CD14-positive monocyte (primary cell): ENCODE data around the gene TLK1. TPM values are rescaled to one million over a fixed set of nuclear protein-coding genes. Genes with fewer than 3 reads are reported as not detected.

Experiments used
- DNase-seq, 3 donors: peaks; one replicate each; pipeline ENCODE4 v3.0.0-alpha.2; 2011 to 2022
- H2AFZ ChIP-seq: 2 replicates; pipeline ENCODE4 v1.6.0; 2012; ENCODE audit warnings: mild to moderate bottlenecking, low read depth, low read length, inconsistent platforms; ENCODE audit not compliant: insufficient read depth, poor library complexity, severe bottlenecking
- H3K27ac ChIP-seq, 2 donors: 1 replicate in 1 of 2; 2 replicates in 1 of 2; pipeline ENCODE4 v1.5.1; 2012 to 2013; ENCODE audit warnings: low read length in 2 of 2, control low read depth in 1 of 2, inconsistent platforms in 1 of 2, low read depth in 1 of 2, mild to moderate bottlenecking in 1 of 2
- H3K27me3 ChIP-seq, 2 donors: one replicate each; pipeline versions ENCODE4 v1.6.0 to v1.6.1; 2011 to 2013; ENCODE audit warnings: low read length in 2 of 2; ENCODE audit not compliant: control insufficient read depth in 2 of 2, insufficient read depth in 2 of 2
- H3K36me3 ChIP-seq, 2 donors: replicated peaks in 1 of 2; 1 replicate in 1 of 2; 2 replicates in 1 of 2; pipeline versions ENCODE4 v1.5.1 to v1.6.1; 2012 to 2013; ENCODE audit warnings: low read length in 2 of 2, control low read depth in 1 of 2, inconsistent platforms in 1 of 2, mild to moderate bottlenecking in 1 of 2; ENCODE audit not compliant: insufficient read depth in 2 of 2, control insufficient read depth in 1 of 2
- H3K4me1 ChIP-seq, 2 donors: 1 replicate in 1 of 2; 2 replicates in 1 of 2; pipeline versions ENCODE4 v1.5.1 to v1.6.1; 2012 to 2013; ENCODE audit warnings: low read length in 2 of 2, control low read depth in 1 of 2, inconsistent platforms in 1 of 2, mild to moderate bottlenecking in 1 of 2, moderate library complexity in 1 of 2; ENCODE audit not compliant: insufficient read depth in 2 of 2, control insufficient read depth in 1 of 2
- H3K4me2 ChIP-seq: replicated peaks from 2 replicates; pipeline ENCODE3; 2012; ENCODE audit warnings: low read length, moderate library complexity, mild to moderate bottlenecking; ENCODE audit not compliant: poor library complexity, severe bottlenecking; ENCODE audit errors: extremely low read depth
- H3K4me3 ChIP-seq, 3 experiments: fragments of 200-600 bp in 1 of 3; sonication (generic) in 1 of 3; replicated peaks in 1 of 3; 1 replicate in 2 of 3; 2 replicates in 1 of 3; pipeline ENCODE4 v1.5.1; 2011 to 2013; ENCODE audit warnings: low read length in 3 of 3, mild to moderate bottlenecking in 3 of 3, control low read depth in 2 of 3, low read depth in 2 of 3, inconsistent platforms in 1 of 3, moderate library complexity in 1 of 3
- H3K79me2 ChIP-seq: 2 replicates; pipeline ENCODE4 v1.6.0; 2012; ENCODE audit warnings: mild to moderate bottlenecking, control low read depth, inconsistent platforms, low read length, moderate library complexity; ENCODE audit not compliant: insufficient read depth
- H3K9ac ChIP-seq: 2 replicates; pipeline ENCODE4 v1.6.0; 2017; ENCODE audit warnings: low read length, mild to moderate bottlenecking; ENCODE audit not compliant: insufficient read depth, poor library complexity, severe bottlenecking
- H3K9me3 ChIP-seq, 2 donors: replicated peaks in 1 of 2; 1 replicate in 1 of 2; 2 replicates in 1 of 2; pipeline versions ENCODE4 v1.5.1 to v1.6.1; 2012 to 2013; ENCODE audit warnings: low read length in 2 of 2, control low read depth in 1 of 2; ENCODE audit not compliant: control insufficient read depth in 1 of 2, insufficient read depth in 1 of 2
- H4K20me1 ChIP-seq: 2 replicates; pipeline ENCODE4 v1.6.0; 2012; ENCODE audit warnings: mild to moderate bottlenecking, low read length, control low read depth, moderate library complexity; ENCODE audit not compliant: insufficient read depth
- H3K27ac Mint-ChIP-seq, 7 donors: one replicate each; pipeline ENCODE4 v1.8.0; 2020; ENCODE audit warnings: mild to moderate bottlenecking in 7 of 7, mixed read lengths in 7 of 7, moderate library complexity in 6 of 7, inconsistent platforms in 2 of 7
- H3K27me3 Mint-ChIP-seq, 3 donors: one replicate each; pipeline ENCODE4 v1.8.0; 2021 to 2022; ENCODE audit warnings: low read depth in 3 of 3, mild to moderate bottlenecking in 3 of 3, mixed read lengths in 3 of 3, moderate library complexity in 3 of 3, inconsistent platforms in 1 of 3
- H3K36me3 Mint-ChIP-seq, 2 donors: one replicate each; pipeline ENCODE4 v1.8.0; 2020; ENCODE audit warnings: mixed read lengths in 2 of 2, inconsistent platforms in 1 of 2, mild to moderate bottlenecking in 1 of 2
- H3K4me1 Mint-ChIP-seq: one replicate; pipeline ENCODE4 v1.8.0; 2020; ENCODE audit warnings: mild to moderate bottlenecking, mixed read lengths
- H3K4me3 Mint-ChIP-seq, 2 donors: one replicate each; pipeline ENCODE4 v1.8.0; 2020; ENCODE audit warnings: mild to moderate bottlenecking in 2 of 2, mixed read lengths in 2 of 2, moderate library complexity in 1 of 2
- H3K9me3 Mint-ChIP-seq, 7 donors: one replicate each; pipeline ENCODE4 v1.8.0; 2020 to 2022; ENCODE audit warnings: mixed read lengths in 7 of 7, mild to moderate bottlenecking in 6 of 7, moderate library complexity in 6 of 7, inconsistent platforms in 2 of 7
- WGBS: methylation state at CpG from one replicate; pipeline ENCODE4 v1.1.5; 2013; ENCODE audit warnings: missing lambda C conversion rate; ENCODE audit not compliant: insufficient coverage; 5-methylcytosine and 5-hydroxymethylcytosine counted together
- intact Hi-C, 2 donors: fragments of 100-400 bp; cut with micrococcal nuclease; formaldehyde crosslinking; loops; one replicate each; pipeline versions ENCODE4 v1.15.0 to v1.15.1; 2023
- polyA plus RNA-seq, 3 donors: library from polyadenylated mRNA; depleted of rRNA in 1 of 3; unstranded in 2 of 3; stranded (reverse) in 1 of 3; fragments of 300-500 nt in 2 of 3; fragments of >200 nt in 1 of 3; fragmentation: Illumina TruSeq in 2 of 3; gene quantifications; 1 replicate in 2 of 3; 2 replicates in 1 of 3; pipeline ENCODE4 v1.2.3, GENCODE V29; 2012 to 2021
- TF ChIP-seq, protein P1 (sequence below): fragments of 200-600 bp; IDR thresholded peaks from one replicate; pipeline ENCODE4 v1.8.0; 2022; ENCODE audit warnings: antibody characterized with exemption, mild to moderate bottlenecking

TLK1 gene
- polyA plus RNA-seq, 3 donors = 6.3 to 20.0 (median 8.6) TPM

DNA sequence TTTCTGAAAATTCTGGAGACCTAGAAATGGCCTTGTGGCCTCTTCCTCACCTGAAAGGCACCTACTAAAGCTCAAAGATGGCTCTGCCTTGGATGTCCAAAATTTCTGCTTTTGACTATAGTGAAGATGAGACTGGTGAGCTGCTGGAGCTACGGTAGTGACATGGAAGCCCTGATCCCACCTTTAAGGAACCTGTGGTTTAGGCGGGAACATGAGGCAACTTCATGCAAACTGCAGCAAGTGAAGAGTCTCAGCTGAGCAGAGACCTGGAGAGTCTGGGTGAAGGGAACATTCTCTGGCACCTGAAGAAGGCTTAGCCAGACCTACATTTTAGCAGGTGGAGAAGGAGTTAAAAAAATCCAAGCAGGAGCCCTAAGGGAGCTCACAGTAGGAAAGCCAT, 191.7 kb downstream of the TLK1 start:
- Histone ChIP-seq H3K27ac (no peak overlapping the region), H3K4me3 (no peak overlapping the region), H3K36me3 (peaks cover 36 to 41% of the 10 kb centered on the region in 2 donors), H3K9ac (no peak overlapping the region), H4K20me1 (no peaks in the 10 kb centered on the region), H3K79me2 (no peaks in the 10 kb centered on the region), H3K4me1 (peaks cover 5 to 11% of the 10 kb centered on the region in 2 donors), H3K27me3 (peaks cover 0 to 1% of the 10 kb centered on the region in 2 donors), H3K4me2 (no peak overlapping the region), H2AFZ (no peak overlapping the region), H3K9me3 (no peaks in the 10 kb centered on the region)
- TF ChIP-seq, protein P1, sequence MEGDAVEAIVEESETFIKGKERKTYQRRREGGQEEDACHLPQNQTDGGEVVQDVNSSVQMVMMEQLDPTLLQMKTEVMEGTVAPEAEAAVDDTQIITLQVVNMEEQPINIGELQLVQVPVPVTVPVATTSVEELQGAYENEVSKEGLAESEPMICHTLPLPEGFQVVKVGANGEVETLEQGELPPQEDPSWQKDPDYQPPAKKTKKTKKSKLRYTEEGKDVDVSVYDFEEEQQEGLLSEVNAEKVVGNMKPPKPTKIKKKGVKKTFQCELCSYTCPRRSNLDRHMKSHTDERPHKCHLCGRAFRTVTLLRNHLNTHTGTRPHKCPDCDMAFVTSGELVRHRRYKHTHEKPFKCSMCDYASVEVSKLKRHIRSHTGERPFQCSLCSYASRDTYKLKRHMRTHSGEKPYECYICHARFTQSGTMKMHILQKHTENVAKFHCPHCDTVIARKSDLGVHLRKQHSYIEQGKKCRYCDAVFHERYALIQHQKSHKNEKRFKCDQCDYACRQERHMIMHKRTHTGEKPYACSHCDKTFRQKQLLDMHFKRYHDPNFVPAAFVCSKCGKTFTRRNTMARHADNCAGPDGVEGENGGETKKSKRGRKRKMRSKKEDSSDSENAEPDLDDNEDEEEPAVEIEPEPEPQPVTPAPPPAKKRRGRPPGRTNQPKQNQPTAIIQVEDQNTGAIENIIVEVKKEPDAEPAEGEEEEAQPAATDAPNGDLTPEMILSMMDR = no peak
- 25% methylated on average over 2 of the region's 2 CpGs for WGBS
- Mint-ChIP-seq H3K9me3 (peaks cover 0 to under 1% (median 0%) of the 10 kb centered on the region in 7 donors), H3K36me3 (peaks cover 37 to 38% of the 10 kb centered on the region in 2 donors), H3K27ac (peak overlapping the region in 1 of 7 donors; percentile 28), H3K4me1 (peaks cover 13% of the 10 kb centered on the region), H3K4me3 (no peak overlapping the region), H3K27me3 (peaks cover 3 to 8% (median 4%) of the 10 kb centered on the region in 3 donors)
- intact Hi-C loops = no loop called here
- DNase-seq = no peak

DNA sequence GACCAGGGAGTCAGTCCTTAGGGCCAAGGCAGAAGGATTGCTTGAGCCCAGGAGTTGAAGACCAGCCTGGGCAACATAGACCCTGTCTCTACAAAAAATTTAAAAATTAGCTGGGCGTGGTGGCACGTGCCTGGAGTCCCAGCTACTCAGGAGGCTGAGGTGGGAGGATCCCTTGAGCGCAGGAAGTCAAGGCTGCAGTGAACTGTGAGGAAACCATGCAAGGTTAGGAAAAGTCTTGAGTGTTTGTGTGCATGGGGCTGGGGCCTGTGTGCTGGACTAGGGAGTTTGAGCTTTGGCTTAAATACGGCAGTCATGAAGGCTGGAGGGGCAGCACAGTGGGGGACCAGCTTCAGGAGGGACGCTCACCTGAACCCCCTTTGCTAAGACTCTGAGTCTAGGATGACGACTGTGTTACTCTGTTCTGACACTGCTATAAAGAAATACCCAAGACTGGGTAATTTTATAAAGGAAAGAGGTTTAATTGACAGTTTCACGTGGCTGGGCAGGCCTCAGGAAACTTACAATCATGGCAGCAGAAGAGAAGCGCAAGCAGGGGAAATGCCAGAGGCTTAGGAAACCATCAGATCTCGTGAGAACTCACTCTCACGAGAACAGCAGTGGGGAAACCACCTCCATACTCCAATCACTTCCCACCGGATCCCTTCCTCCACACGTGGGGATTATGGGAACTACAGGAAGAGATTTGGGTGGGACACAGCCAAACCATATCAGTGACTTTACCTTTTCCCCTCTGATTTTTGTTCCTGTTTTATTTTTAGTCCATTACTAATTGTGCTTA, 192.3 kb downstream of the TLK1 start:
- H3K4me3 Mint-ChIP-seq = no peak overlapping the region
- peaks cover 3 to 6% (median 6%) of the 10 kb centered on the region in 3 donors for H3K27me3 Mint-ChIP-seq
- TF ChIP-seq, protein P1 = no peak
- Histone ChIP-seq H3K9me3 (no peaks in the 10 kb centered on the region), H3K9ac (no peak overlapping the region), H3K4me3 (no peak overlapping the region), H3K27me3 (no peaks in the 10 kb centered on the region), H3K27ac (no peak overlapping the region), H3K36me3 (peaks cover 42 to 47% of the 10 kb centered on the region in 2 donors), H3K4me1 (peaks cover 3 to 6% of the 10 kb centered on the region in 2 donors), H3K79me2 (no peaks in the 10 kb centered on the region), H2AFZ (no peak overlapping the region), H3K4me2 (no peak overlapping the region), H4K20me1 (no peaks in the 10 kb centered on the region)
- no peaks in the 10 kb centered on the region for H3K9me3 Mint-ChIP-seq
- no peak overlapping the region for H3K27ac Mint-ChIP-seq
- WGBS = 85% methylated on average over 7 of the region's 12 CpGs
- intact Hi-C loops = no loop called here
- peaks cover 12% of the 10 kb centered on the region for H3K4me1 Mint-ChIP-seq
- no peak for DNase-seq
- peaks cover 43 to 45% of the 10 kb centered on the region in 2 donors for H3K36me3 Mint-ChIP-seq
